ENCODE measurements around the gene ASB6. TPM values are rescaled to one million over a fixed set of nuclear protein-coding genes. Genes with fewer than 3 reads are reported as not detected.

Gene ASB6
- total and polyA plus RNA-seq, 2 of the 13 experiments (the other 11 are each of a cell fraction or from before 2014, with no cell fraction given), result 8.2 to 8.4 TPM

DNA sequence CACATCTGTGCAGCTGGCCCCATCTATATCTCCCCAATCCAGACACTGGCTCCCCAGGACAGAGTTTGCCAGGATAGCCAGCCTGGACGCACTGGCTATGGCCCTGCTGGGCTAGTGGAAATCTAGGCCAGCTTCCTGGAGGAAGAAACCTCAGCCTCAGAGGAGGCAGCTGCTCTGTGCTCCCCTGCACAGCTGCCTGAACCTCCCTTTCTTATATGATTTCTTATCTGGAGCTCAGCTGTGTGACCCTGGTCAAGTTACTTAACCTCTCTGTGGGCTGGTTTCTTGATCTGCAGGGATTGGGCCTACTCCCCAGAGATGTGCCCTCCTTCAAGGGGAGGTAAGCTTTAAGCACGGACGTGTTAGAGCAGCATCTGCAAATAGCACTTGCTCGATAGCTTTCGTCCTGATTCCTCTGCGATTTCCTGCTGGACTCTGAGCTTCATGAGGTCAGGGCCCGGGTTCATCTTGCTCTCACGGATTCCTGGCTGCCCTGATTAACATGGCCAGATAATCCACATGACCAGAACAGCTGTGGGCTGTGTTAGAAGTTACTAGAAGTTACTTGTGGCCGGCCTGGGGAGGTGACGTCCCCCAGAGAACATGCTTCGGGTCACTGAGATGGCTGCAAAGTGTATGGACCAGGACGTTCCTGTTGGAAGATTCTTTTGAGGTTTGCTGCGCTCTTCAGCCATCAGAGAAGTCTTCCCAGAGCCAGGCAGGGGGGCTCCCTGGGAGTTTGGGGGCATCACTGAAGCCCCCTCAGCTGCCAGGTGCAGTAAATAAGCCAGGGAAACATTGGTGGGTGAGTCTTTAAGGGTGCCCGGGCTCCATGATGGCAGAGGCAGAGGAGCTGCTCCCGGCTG, 35.6 kb downstream of the ASB6 start (continued):
- TF ChIP-seq RFXANK (CRISPR knock-in tag; IDR thresholded peaks at IDR 0.05) (0 out of 2 replicates have a peak, but pooled peaks have one; percentile 29), HDAC2 (CRISPR knock-in tag; IDR thresholded peaks at IDR 0.05) (peak; percentile 85), SOX13 (IDR thresholded peaks at IDR 0.05) (no peak), SOX13 (CRISPR knock-in tag; conservative IDR thresholded peaks at IDR 0.05 in 1 of 2, IDR thresholded peaks at IDR 0.05 in 1 of 2) (peak in 1 of 2 experiments; percentile 39; a peak in 2 of 4 replicates), EP300 (IDR thresholded peaks at IDR 0.05; ENCODE audit: low read depth in 2 of 2, low read length in 2 of 2) (peak in 1 of 2 experiments; percentile 56; a peak in 2 of 4 replicates), EP300 (CRISPR knock-in tag; IDR thresholded peaks at IDR 0.05; ENCODE audit: borderline replicate concordance) (peak; percentile 44; the same call in 1 of the 2 replicates), NFKB2 (CRISPR knock-in tag; IDR thresholded peaks at IDR 0.05; ENCODE audit: borderline replicate concordance) (no peak), ZSCAN25 (CRISPR knock-in tag; IDR thresholded peaks at IDR 0.05) (peak; percentile 93), SRY (CRISPR knock-in tag; IDR thresholded peaks at IDR 0.05) (peak; percentile 62; the same call in 1 of the 2 replicates), ESRRA (CRISPR knock-in tag; IDR thresholded peaks at IDR 0.05; ENCODE audit: low read depth) (peak; percentile 84), ZNF598 (CRISPR knock-in tag; IDR thresholded peaks at IDR 0.05; ENCODE audit: borderline replicate concordance) (0 out of 2 replicates have a peak, but pooled peaks have one; percentile 49)
- TF ChIP-seq, protein P1, sequence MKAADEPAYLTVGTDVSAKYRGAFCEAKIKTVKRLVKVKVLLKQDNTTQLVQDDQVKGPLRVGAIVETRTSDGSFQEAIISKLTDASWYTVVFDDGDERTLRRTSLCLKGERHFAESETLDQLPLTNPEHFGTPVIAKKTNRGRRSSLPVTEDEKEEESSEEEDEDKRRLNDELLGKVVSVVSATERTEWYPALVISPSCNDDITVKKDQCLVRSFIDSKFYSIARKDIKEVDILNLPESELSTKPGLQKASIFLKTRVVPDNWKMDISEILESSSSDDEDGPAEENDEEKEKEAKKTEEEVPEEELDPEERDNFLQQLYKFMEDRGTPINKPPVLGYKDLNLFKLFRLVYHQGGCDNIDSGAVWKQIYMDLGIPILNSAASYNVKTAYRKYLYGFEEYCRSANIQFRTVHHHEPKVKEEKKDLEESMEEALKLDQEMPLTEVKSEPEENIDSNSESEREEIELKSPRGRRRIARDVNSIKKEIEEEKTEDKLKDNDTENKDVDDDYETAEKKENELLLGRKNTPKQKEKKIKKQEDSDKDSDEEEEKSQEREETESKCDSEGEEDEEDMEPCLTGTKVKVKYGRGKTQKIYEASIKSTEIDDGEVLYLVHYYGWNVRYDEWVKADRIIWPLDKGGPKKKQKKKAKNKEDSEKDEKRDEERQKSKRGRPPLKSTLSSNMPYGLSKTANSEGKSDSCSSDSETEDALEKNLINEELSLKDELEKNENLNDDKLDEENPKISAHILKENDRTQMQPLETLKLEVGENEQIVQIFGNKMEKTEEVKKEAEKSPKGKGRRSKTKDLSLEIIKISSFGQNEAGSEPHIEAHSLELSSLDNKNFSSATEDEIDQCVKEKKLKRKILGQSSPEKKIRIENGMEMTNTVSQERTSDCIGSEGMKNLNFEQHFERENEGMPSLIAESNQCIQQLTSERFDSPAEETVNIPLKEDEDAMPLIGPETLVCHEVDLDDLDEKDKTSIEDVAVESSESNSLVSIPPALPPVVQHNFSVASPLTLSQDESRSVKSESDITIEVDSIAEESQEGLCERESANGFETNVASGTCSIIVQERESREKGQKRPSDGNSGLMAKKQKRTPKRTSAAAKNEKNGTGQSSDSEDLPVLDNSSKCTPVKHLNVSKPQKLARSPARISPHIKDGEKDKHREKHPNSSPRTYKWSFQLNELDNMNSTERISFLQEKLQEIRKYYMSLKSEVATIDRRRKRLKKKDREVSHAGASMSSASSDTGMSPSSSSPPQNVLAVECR (CRISPR knock-in tag; IDR thresholded peaks at IDR 0.05; ENCODE audit: borderline replicate concordance), result peak; percentile 46; the same call in 1 of the 2 replicates
- TF ChIP-seq, protein P2, sequence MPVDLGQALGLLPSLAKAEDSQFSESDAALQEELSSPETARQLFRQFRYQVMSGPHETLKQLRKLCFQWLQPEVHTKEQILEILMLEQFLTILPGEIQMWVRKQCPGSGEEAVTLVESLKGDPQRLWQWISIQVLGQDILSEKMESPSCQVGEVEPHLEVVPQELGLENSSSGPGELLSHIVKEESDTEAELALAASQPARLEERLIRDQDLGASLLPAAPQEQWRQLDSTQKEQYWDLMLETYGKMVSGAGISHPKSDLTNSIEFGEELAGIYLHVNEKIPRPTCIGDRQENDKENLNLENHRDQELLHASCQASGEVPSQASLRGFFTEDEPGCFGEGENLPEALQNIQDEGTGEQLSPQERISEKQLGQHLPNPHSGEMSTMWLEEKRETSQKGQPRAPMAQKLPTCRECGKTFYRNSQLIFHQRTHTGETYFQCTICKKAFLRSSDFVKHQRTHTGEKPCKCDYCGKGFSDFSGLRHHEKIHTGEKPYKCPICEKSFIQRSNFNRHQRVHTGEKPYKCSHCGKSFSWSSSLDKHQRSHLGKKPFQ (CRISPR knock-in tag; IDR thresholded peaks at IDR 0.05; ENCODE audit: insufficient replicate concordance), result peak; percentile 55
- TF ChIP-seq, protein P3, sequence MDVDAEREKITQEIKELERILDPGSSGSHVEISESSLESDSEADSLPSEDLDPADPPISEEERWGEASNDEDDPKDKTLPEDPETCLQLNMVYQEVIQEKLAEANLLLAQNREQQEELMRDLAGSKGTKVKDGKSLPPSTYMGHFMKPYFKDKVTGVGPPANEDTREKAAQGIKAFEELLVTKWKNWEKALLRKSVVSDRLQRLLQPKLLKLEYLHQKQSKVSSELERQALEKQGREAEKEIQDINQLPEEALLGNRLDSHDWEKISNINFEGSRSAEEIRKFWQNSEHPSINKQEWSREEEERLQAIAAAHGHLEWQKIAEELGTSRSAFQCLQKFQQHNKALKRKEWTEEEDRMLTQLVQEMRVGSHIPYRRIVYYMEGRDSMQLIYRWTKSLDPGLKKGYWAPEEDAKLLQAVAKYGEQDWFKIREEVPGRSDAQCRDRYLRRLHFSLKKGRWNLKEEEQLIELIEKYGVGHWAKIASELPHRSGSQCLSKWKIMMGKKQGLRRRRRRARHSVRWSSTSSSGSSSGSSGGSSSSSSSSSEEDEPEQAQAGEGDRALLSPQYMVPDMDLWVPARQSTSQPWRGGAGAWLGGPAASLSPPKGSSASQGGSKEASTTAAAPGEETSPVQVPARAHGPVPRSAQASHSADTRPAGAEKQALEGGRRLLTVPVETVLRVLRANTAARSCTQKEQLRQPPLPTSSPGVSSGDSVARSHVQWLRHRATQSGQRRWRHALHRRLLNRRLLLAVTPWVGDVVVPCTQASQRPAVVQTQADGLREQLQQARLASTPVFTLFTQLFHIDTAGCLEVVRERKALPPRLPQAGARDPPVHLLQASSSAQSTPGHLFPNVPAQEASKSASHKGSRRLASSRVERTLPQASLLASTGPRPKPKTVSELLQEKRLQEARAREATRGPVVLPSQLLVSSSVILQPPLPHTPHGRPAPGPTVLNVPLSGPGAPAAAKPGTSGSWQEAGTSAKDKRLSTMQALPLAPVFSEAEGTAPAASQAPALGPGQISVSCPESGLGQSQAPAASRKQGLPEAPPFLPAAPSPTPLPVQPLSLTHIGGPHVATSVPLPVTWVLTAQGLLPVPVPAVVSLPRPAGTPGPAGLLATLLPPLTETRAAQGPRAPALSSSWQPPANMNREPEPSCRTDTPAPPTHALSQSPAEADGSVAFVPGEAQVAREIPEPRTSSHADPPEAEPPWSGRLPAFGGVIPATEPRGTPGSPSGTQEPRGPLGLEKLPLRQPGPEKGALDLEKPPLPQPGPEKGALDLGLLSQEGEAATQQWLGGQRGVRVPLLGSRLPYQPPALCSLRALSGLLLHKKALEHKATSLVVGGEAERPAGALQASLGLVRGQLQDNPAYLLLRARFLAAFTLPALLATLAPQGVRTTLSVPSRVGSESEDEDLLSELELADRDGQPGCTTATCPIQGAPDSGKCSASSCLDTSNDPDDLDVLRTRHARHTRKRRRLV (CRISPR knock-in tag; IDR thresholded peaks at IDR 0.05), result no peak
- TF ChIP-seq, protein P4, sequence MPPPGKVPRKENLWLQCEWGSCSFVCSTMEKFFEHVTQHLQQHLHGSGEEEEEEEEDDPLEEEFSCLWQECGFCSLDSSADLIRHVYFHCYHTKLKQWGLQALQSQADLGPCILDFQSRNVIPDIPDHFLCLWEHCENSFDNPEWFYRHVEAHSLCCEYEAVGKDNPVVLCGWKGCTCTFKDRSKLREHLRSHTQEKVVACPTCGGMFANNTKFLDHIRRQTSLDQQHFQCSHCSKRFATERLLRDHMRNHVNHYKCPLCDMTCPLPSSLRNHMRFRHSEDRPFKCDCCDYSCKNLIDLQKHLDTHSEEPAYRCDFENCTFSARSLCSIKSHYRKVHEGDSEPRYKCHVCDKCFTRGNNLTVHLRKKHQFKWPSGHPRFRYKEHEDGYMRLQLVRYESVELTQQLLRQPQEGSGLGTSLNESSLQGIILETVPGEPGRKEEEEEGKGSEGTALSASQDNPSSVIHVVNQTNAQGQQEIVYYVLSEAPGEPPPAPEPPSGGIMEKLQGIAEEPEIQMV (CRISPR knock-in tag; IDR thresholded peaks at IDR 0.05; ENCODE audit: low read depth), result 0 out of 2 replicates have a peak, but pooled peaks have one; percentile 56
